Calu3 (cell line): Measurements from ENCODE around the gene ITM2B. TPM values are rescaled to one million over a fixed set of nuclear protein-coding genes. Genes with fewer than 3 reads are reported as not detected.

Source experiments
- BruUV-seq: library from RNA; stranded (reverse); fragments of 400-500 nt; replicated peaks from 2 replicates; lab custom pipeline; 2021; lab: Mats Ljungman, UMichigan
- CTCF ChIA-PET: fragments of 300-600 bp; sonication (Branson Sonifier 250); formaldehyde crosslinking; loops from one replicate; lab custom pipeline; 2022; ENCODE audit warnings: antibody characterized with exemption; lab: Charles Lee
- DNase-seq: peaks from one replicate; pipeline ENCODE4 v3.0.0; 2022
- H3K27ac Mint-ChIP-seq: one replicate; pipeline ENCODE4 v1.8.0; 2022; ENCODE audit warnings: mixed read lengths; ENCODE audit not compliant: unreplicated experiment
- H3K27me3 Mint-ChIP-seq: one replicate; pipeline ENCODE4 v1.8.0; 2022; ENCODE audit warnings: mixed read lengths; ENCODE audit not compliant: unreplicated experiment
- H3K36me3 Mint-ChIP-seq: one replicate; pipeline ENCODE4 v1.8.0; 2022; ENCODE audit warnings: mild to moderate bottlenecking, moderate library complexity, mixed read lengths; ENCODE audit not compliant: insufficient read depth, unreplicated experiment
- H3K4me1 Mint-ChIP-seq: one replicate; pipeline ENCODE4 v1.8.0; 2022; ENCODE audit warnings: mild to moderate bottlenecking, low read depth, mixed read lengths; ENCODE audit not compliant: unreplicated experiment
- H3K4me3 Mint-ChIP-seq: one replicate; pipeline ENCODE4 v1.8.0; 2022; ENCODE audit warnings: mild to moderate bottlenecking, low read depth, moderate library complexity, mixed read lengths; ENCODE audit not compliant: unreplicated experiment
- H3K9me3 Mint-ChIP-seq: one replicate; pipeline ENCODE4 v1.8.0; 2022; ENCODE audit warnings: low read depth, mixed read lengths; ENCODE audit not compliant: unreplicated experiment
- CTCF ChIP-seq: fragments of 200-600 bp; IDR thresholded peaks from one replicate; pipeline ENCODE4 v1.8.0; 2022; ENCODE audit warnings: antibody characterized with exemption; ENCODE audit not compliant: unreplicated experiment
- intact Hi-C: fragments of 100-400 bp; cut with micrococcal nuclease; formaldehyde crosslinking; loops from one replicate; pipeline ENCODE4 v1.10.0; 2022; ENCODE audit not compliant: unreplicated experiment
- total RNA-seq: library from RNA; stranded (reverse); gene quantifications from 2 replicates; pipeline ENCODE4 v1.2.3, GENCODE V29; 2022

The ITM2B gene
- total RNA-seq, 1 experiment from 2014 or later, result 362 TPM

DNA sequence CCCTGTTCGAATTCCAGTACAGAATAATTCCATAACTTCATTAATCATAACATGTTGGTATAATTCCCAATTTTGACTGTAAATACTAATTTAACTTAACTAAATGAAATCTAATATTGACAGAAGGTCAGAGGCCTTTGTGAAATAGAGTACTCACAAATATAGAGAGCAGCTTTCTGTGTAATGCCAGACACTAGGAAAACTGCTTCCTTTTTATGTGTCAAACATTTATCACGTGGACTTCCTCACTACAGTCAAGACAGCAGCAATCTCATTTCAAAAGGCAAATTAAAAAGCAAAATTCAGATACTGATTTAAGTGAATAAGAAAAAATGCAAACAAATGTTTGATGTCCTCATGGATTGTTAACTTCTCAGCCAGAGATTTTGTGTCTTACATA lies 13.1 kb downstream of the ITM2B start:
- H3K9me3 Mint-ChIP-seq, result no peaks in the 10 kb centered on the region
- no peak overlapping the region for H3K4me3 Mint-ChIP-seq
- H3K27me3 Mint-ChIP-seq, result no peaks in the 10 kb centered on the region
- CTCF ChIA-PET, result interaction anchor here (0.7 kb wide), 1 partner anchor 586 kb away, joined by 4 read pairs; no protein-coding TSS in a partner anchor
- H3K4me1 Mint-ChIP-seq, result peaks cover 12% of the 10 kb centered on the region
- H3K36me3 Mint-ChIP-seq, result peaks cover 8% of the 10 kb centered on the region
- intact Hi-C loops, result no loop called here
- H3K27ac Mint-ChIP-seq, result no peak overlapping the region
- DNase-seq, result no peak
- no peak for TF ChIP-seq CTCF
- BruUV-seq, result no TSS peak

- intact Hi-C loops, result no loop called here
- Mint-ChIP-seq H3K4me1 (no peaks in the 10 kb centered on the region), H3K4me3 (no peak overlapping the region), H3K27me3 (no peaks in the 10 kb centered on the region), H3K27ac (no peak overlapping the region), H3K36me3 (no peaks in the 10 kb centered on the region), H3K9me3 (no peaks in the 10 kb centered on the region)
- CTCF ChIA-PET, result no interaction called here
- TF ChIP-seq CTCF, result no peak
- no TSS peak for BruUV-seq
- no peak for DNase-seq
Measured at GRCh38 chr13:48249018-48249417, 16.0 kb downstream of the ITM2B start.

GRCh38 chr13:48251611-48252081 lies 18.6 kb downstream of the ITM2B start:
- Mint-ChIP-seq H3K4me3 (no peak overlapping the region), H3K4me1 (peaks cover 5% of the 10 kb centered on the region), H3K36me3 (peaks cover 12% of the 10 kb centered on the region), H3K27ac (no peak overlapping the region), H3K9me3 (no peaks in the 10 kb centered on the region), H3K27me3 (no peaks in the 10 kb centered on the region)
- CTCF ChIA-PET, result no interaction called here
- DNase-seq, result no peak
- no TSS peak for BruUV-seq
- intact Hi-C loops, result no loop called here
- TF ChIP-seq CTCF, result no peak

DNA sequence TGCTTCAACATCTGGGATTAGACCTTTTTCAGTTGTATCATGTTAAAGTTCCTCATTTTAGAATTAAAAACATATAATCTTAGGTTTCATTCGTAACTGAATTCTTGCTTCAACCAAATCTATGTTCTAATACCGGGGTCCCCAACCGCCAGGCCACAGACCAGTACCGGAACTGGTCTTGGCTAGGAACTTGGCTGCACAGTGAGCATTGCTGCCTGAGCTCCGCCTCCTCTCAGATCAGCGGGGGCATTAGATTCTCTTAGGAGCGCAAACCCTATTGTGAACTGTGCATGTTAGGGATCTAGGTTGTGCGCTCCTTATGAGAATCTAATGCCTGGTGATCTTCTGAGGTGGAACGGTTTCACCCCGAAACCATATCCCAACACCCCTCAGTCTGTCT lies 19.2 kb downstream of the ITM2B start:
- BruUV-seq, result no TSS peak

More for the DNA sequence above, 19.2 kb downstream of the ITM2B start:
- no peak for DNase-seq
- intact Hi-C loops, result no loop called here
- H3K27me3 Mint-ChIP-seq, result no peaks in the 10 kb centered on the region
- H3K4me1 Mint-ChIP-seq, result peaks cover 9% of the 10 kb centered on the region
- CTCF ChIA-PET, result no interaction called here
- H3K9me3 Mint-ChIP-seq, result no peaks in the 10 kb centered on the region
- H3K36me3 Mint-ChIP-seq, result peaks cover 13% of the 10 kb centered on the region
- H3K27ac Mint-ChIP-seq, result no peak overlapping the region
- no peak overlapping the region for H3K4me3 Mint-ChIP-seq
- TF ChIP-seq CTCF, result no peak
